Activated CD4-positive, alpha-beta T cell treated with anti-CD3 and anti-CD28 coated beads, Interleukin-2, amount 10 ng/mL, durations not matched to agents 7 days and 5 days (primary cell): ENCODE measurements around the gene AGTRAP. TPM values are rescaled to one million over a fixed set of nuclear protein-coding genes. Genes with fewer than 3 reads are reported as not detected.

ENCODE experiments used
- CTCF ChIA-PET: fragments of 350-600 bp; sonication (Branson Sonifier 250); formaldehyde crosslinking; loops from one replicate; lab custom pipeline; 2021; ENCODE audit warnings: antibody characterized with exemption; lab: Charles Lee
- POLR2A ChIA-PET: fragments of 350-600 bp; sonication (Branson Sonifier 250); formaldehyde crosslinking; loops from one replicate; lab custom pipeline; 2021; ENCODE audit warnings: antibody characterized with exemption; lab: Charles Lee
- DNase-seq: peaks from one replicate; pipeline ENCODE4 v3.0.0-alpha.2; 2020
- H3K27ac Mint-ChIP-seq: one replicate; pipeline ENCODE4 v1.8.0; 2021; ENCODE audit warnings: mild to moderate bottlenecking, moderate library complexity, mixed read lengths
- H3K27me3 Mint-ChIP-seq: one replicate; pipeline ENCODE4 v1.8.0; 2021; ENCODE audit warnings: mixed read lengths
- H3K36me3 Mint-ChIP-seq: one replicate; pipeline ENCODE4 v1.8.0; 2021; ENCODE audit warnings: low read depth, mixed read lengths
- H3K4me1 Mint-ChIP-seq: one replicate; pipeline ENCODE4 v1.8.0; 2021; ENCODE audit warnings: mixed read lengths
- H3K4me3 Mint-ChIP-seq: one replicate; pipeline ENCODE4 v1.8.0; 2021; ENCODE audit warnings: mild to moderate bottlenecking, moderate library complexity, mixed read lengths
- H3K9me3 Mint-ChIP-seq: one replicate; pipeline ENCODE4 v1.8.0; 2021; ENCODE audit warnings: mixed read lengths
- total RNA-seq, 2 experiments: library from RNA; stranded (reverse); gene quantifications; one replicate each; pipeline ENCODE4 v1.2.3, GENCODE V29; 2021

The AGTRAP gene
- total RNA-seq, 2 experiments from 2014 or later: 41.3 to 42.7 TPM

GRCh38 chr1:11700601-11701467 is 35.1 kb upstream of the AGTRAP start:
- H3K27ac Mint-ChIP-seq: no peak overlapping the region
- POLR2A ChIA-PET: no interaction called here
- no peaks in the 10 kb centered on the region for H3K4me1 Mint-ChIP-seq
- CTCF ChIA-PET: interaction anchor here (1.1 to 1.4 kb wide), 3 partner anchors 19 to 39 kb away, joined by 3 to 6 read pairs (median 4); no protein-coding TSS in a partner anchor
- H3K4me3 Mint-ChIP-seq: no peak overlapping the region
- no peaks in the 10 kb centered on the region for H3K9me3 Mint-ChIP-seq
- DNase-seq: no peak
- H3K36me3 Mint-ChIP-seq: no peaks in the 10 kb centered on the region
- H3K27me3 Mint-ChIP-seq: peaks cover 23% of the 10 kb centered on the region

- Mint-ChIP-seq H3K27ac (no peak overlapping the region), H3K4me1 (no peaks in the 10 kb centered on the region), H3K36me3 (no peaks in the 10 kb centered on the region), H3K4me3 (no peak overlapping the region), H3K27me3 (peaks cover 23% of the 10 kb centered on the region), H3K9me3 (no peaks in the 10 kb centered on the region)
- DNase-seq: no peak
- CTCF ChIA-PET: no interaction called here
- POLR2A ChIA-PET: no interaction called here
Measured at GRCh38 chr1:11701551-11701961, 34.4 kb upstream of the AGTRAP start.

- no peaks in the 10 kb centered on the region for H3K36me3 Mint-ChIP-seq
- POLR2A ChIA-PET: no interaction called here
- H3K9me3 Mint-ChIP-seq: no peaks in the 10 kb centered on the region
- H3K4me3 Mint-ChIP-seq: no peak overlapping the region
- CTCF ChIA-PET: no interaction called here
- H3K27ac Mint-ChIP-seq: no peak overlapping the region
- DNase-seq: no peak
- H3K27me3 Mint-ChIP-seq: peaks cover 23% of the 10 kb centered on the region
- no peaks in the 10 kb centered on the region for H3K4me1 Mint-ChIP-seq
Measured at GRCh38 chr1:11701981-11702803, 33.7 kb upstream of the AGTRAP start.

GRCh38 chr1:11703357-11704193 is 32.4 kb upstream of the AGTRAP start:
- Mint-ChIP-seq H3K36me3 (no peaks in the 10 kb centered on the region), H3K27me3 (peaks cover 23% of the 10 kb centered on the region), H3K4me3 (no peak overlapping the region), H3K27ac (no peak overlapping the region), H3K9me3 (no peaks in the 10 kb centered on the region), H3K4me1 (no peaks in the 10 kb centered on the region)
- no peak for DNase-seq
- ChIA-PET CTCF (interaction anchor here (0.8 to 0.9 kb wide), 2 partner anchors 9 to 47 kb away, joined by 3 read pairs; no protein-coding TSS in a partner anchor), POLR2A (no interaction called here)

GRCh38 chr1:11704194-11704529 is 31.8 kb upstream of the AGTRAP start:
- H3K27me3 Mint-ChIP-seq: peaks cover 21% of the 10 kb centered on the region
- no peaks in the 10 kb centered on the region for H3K36me3 Mint-ChIP-seq
- H3K4me3 Mint-ChIP-seq: no peak overlapping the region
- POLR2A ChIA-PET: no interaction called here
- DNase-seq: no peak
- no peaks in the 10 kb centered on the region for H3K9me3 Mint-ChIP-seq
- H3K4me1 Mint-ChIP-seq: peaks cover 3% of the 10 kb centered on the region
- CTCF ChIA-PET: interaction anchor here (0.8 to 1.7 kb wide), 2 partner anchors 9 to 48 kb away, joined by 3 to 6 read pairs; no protein-coding TSS in a partner anchor
- no peak overlapping the region for H3K27ac Mint-ChIP-seq

GRCh38 chr1:11704691-11705475 is 31.1 kb upstream of the AGTRAP start:
- H3K27ac Mint-ChIP-seq: no peak overlapping the region
- H3K4me1 Mint-ChIP-seq: peaks cover 3% of the 10 kb centered on the region
- H3K4me3 Mint-ChIP-seq: no peak overlapping the region
- H3K9me3 Mint-ChIP-seq: no peaks in the 10 kb centered on the region
- ChIA-PET POLR2A (no interaction called here), CTCF (interaction anchor here (1.1 to 1.7 kb wide), 3 partner anchors 10 to 41 kb away, joined by 3 to 6 read pairs (median 3); partner anchors contain the start of gene FBXO6)
- no peak for DNase-seq
- no peaks in the 10 kb centered on the region for H3K36me3 Mint-ChIP-seq
- H3K27me3 Mint-ChIP-seq: peaks cover 20% of the 10 kb centered on the region

GRCh38 chr1:11705596-11705995 is 30.3 kb upstream of the AGTRAP start:
- Mint-ChIP-seq H3K4me3 (no peak overlapping the region), H3K4me1 (peaks cover 3% of the 10 kb centered on the region), H3K27ac (no peak overlapping the region), H3K36me3 (no peaks in the 10 kb centered on the region), H3K27me3 (peaks cover 20% of the 10 kb centered on the region), H3K9me3 (no peaks in the 10 kb centered on the region)
- POLR2A ChIA-PET: no interaction called here
- CTCF ChIA-PET: interaction anchor here (1.1 to 1.7 kb wide), 3 partner anchors 11 to 42 kb away, joined by 3 to 6 read pairs (median 3); partner anchors contain the start of gene FBXO6
- no peak for DNase-seq

GRCh38 chr1:11706292-11706691 is 29.6 kb upstream of the AGTRAP start:
- H3K27ac Mint-ChIP-seq: no peak overlapping the region
- CTCF ChIA-PET: interaction anchor here (1.8 kb wide), 1 partner anchor 13 kb away, joined by 8 read pairs; no protein-coding TSS in a partner anchor
- POLR2A ChIA-PET: no interaction called here
- H3K36me3 Mint-ChIP-seq: no peaks in the 10 kb centered on the region
- no peak overlapping the region for H3K4me3 Mint-ChIP-seq
- no peak for DNase-seq
- H3K4me1 Mint-ChIP-seq: peaks cover 3% of the 10 kb centered on the region
- H3K9me3 Mint-ChIP-seq: no peaks in the 10 kb centered on the region
- H3K27me3 Mint-ChIP-seq: peaks cover 15% of the 10 kb centered on the region

GRCh38 chr1:11707621-11708276 is 28.2 kb upstream of the AGTRAP start:
- Mint-ChIP-seq H3K36me3 (no peaks in the 10 kb centered on the region), H3K27ac (no peak overlapping the region), H3K4me3 (no peak overlapping the region), H3K27me3 (peaks cover 15% of the 10 kb centered on the region), H3K4me1 (peaks cover 3% of the 10 kb centered on the region), H3K9me3 (no peaks in the 10 kb centered on the region)
- ChIA-PET POLR2A (no interaction called here), CTCF (interaction anchor here (1.1 to 1.8 kb wide), 5 partner anchors 9 to 65 kb away, joined by 3 to 8 read pairs (median 4); no protein-coding TSS in a partner anchor)
- DNase-seq: no peak

GRCh38 chr1:11708554-11709350 is 27.2 kb upstream of the AGTRAP start:
- Mint-ChIP-seq H3K27ac (no peak overlapping the region), H3K9me3 (no peaks in the 10 kb centered on the region), H3K27me3 (peaks cover 7% of the 10 kb centered on the region), H3K4me3 (no peak overlapping the region), H3K4me1 (peaks cover 3% of the 10 kb centered on the region), H3K36me3 (no peaks in the 10 kb centered on the region)
- ChIA-PET POLR2A (no interaction called here), CTCF (interaction anchor here (0.6 to 1.9 kb wide), 5 partner anchors 11 to 457 kb away, joined by 3 to 7 read pairs (median 4); no protein-coding TSS in a partner anchor)
- no peak for DNase-seq
